Loucy (cell line): ENCODE measurements around the gene DOCK9.

Source experiments
- H2AFZ ChIP-seq: fragments of 200-600 bp; sonication (generic); 2 replicates; pipeline ENCODE4 v1.6.0; 2016; ENCODE audit warnings: antibody characterized with exemption, mild to moderate bottlenecking, low read length, moderate library complexity
- H3F3A ChIP-seq: fragments of 200-600 bp; 2 replicates; pipeline ENCODE4 v1.6.0; 2016; ENCODE audit warnings: antibody characterized with exemption, low read depth, mild to moderate bottlenecking
- H3K27me3 ChIP-seq: fragments of 200-600 bp; sonication (generic); 2 replicates; pipeline ENCODE4 v1.6.1; 2014; ENCODE audit warnings: low read length, mild to moderate bottlenecking; ENCODE audit not compliant: insufficient read depth, poor library complexity, severe bottlenecking
- H3K36me3 ChIP-seq: fragments of 200-600 bp; sonication (generic); 2 replicates; pipeline ENCODE4 v1.6.1; 2016; ENCODE audit warnings: low read length; ENCODE audit not compliant: insufficient read depth
- H3K4me1 ChIP-seq: fragments of 200-600 bp; sonication (generic); 2 replicates; pipeline ENCODE4 v1.5.1; 2014; ENCODE audit warnings: low read length, mild to moderate bottlenecking; ENCODE audit not compliant: insufficient read depth, poor library complexity, severe bottlenecking
- H3K4me2 ChIP-seq: fragments of 200-600 bp; sonication (generic); 2 replicates; pipeline ENCODE4 v1.6.0; 2014; ENCODE audit warnings: antibody characterized with exemption, low read length, low read depth, mild to moderate bottlenecking; ENCODE audit not compliant: poor library complexity, severe bottlenecking
- H3K4me3 ChIP-seq: fragments of 200-600 bp; sonication (generic); 2 replicates; pipeline ENCODE4 v1.5.1; 2014; ENCODE audit warnings: low read length, mild to moderate bottlenecking, mixed read lengths; ENCODE audit not compliant: poor library complexity, severe bottlenecking
- H3K79me2 ChIP-seq: fragments of 200-600 bp; sonication (generic); 2 replicates; pipeline ENCODE4 v1.6.1; 2014; ENCODE audit warnings: low read length; ENCODE audit not compliant: insufficient read depth
- H3K9ac ChIP-seq: fragments of 200-600 bp; sonication (generic); 2 replicates; pipeline ENCODE4 v1.6.0; 2014; ENCODE audit warnings: mild to moderate bottlenecking, low read depth, low read length, moderate library complexity; ENCODE audit not compliant: poor library complexity, severe bottlenecking
- H3K9me2 ChIP-seq: fragments of 200-600 bp; sonication (generic); replicated peaks from 2 replicates; pipeline ENCODE4 v1.6.1; 2016; ENCODE audit warnings: low read depth, low read length, mixed read lengths
- H3K9me3 ChIP-seq: fragments of 200-600 bp; sonication (generic); 2 replicates; pipeline ENCODE4 v1.6.1; 2014; ENCODE audit warnings: mild to moderate bottlenecking, antibody characterized with exemption, low read length, low read depth; ENCODE audit not compliant: insufficient read depth
- H4K20me1 ChIP-seq: fragments of 200-600 bp; sonication (generic); 2 replicates; pipeline ENCODE4 v1.6.0; 2014; ENCODE audit warnings: antibody characterized with exemption, low read length, mild to moderate bottlenecking; ENCODE audit not compliant: insufficient read depth, poor library complexity, severe bottlenecking
- CTCF ChIP-seq: fragments of 200-600 bp; sonication (generic); conservative IDR thresholded peaks from 2 replicates; pipeline ENCODE4 v1.5.1; 2014; ENCODE audit warnings: mild to moderate bottlenecking, antibody characterized with exemption, low read length
- EZH2phosphoT487 ChIP-seq: fragments of 200-600 bp; IDR thresholded peaks from 2 replicates; pipeline ENCODE4 v1.6.1; 2018; ENCODE audit warnings: antibody characterized with exemption, mild to moderate bottlenecking, moderate library complexity, borderline replicate concordance

DOCK9 gene

GRCh38 chr13:98780451-98780850 is 197.4 kb downstream of the DOCK9 start:
- Histone ChIP-seq H3K27me3 (no peaks in the 10 kb centered on the region), H3K4me1 (no peaks in the 10 kb centered on the region)

GRCh38 chr13:98779695-98780094 is 198.2 kb downstream of the DOCK9 start:
- no peaks in the 10 kb centered on the region for H3F3A ChIP-seq
- no peak overlapping the region for H3K4me2 ChIP-seq
- no peaks in the 10 kb centered on the region for H4K20me1 ChIP-seq
- TF ChIP-seq EZH2phosphoT487 = no peak
- no peaks in the 10 kb centered on the region for H3K9me3 ChIP-seq
- no peaks in the 10 kb centered on the region for H3K9me2 ChIP-seq
- H3K27me3 ChIP-seq = no peaks in the 10 kb centered on the region
- H3K9ac ChIP-seq = no peak overlapping the region
- no peaks in the 10 kb centered on the region for H3K79me2 ChIP-seq
- no peak overlapping the region for H2AFZ ChIP-seq
- no peaks in the 10 kb centered on the region for H3K36me3 ChIP-seq
- no peak overlapping the region for H3K4me3 ChIP-seq
- H3K4me1 ChIP-seq = no peaks in the 10 kb centered on the region

More at GRCh38 chr13:98780451-98780850, 197.4 kb downstream of the DOCK9 start:
- Histone ChIP-seq H3K9me3 (no peaks in the 10 kb centered on the region), H3K9me2 (no peaks in the 10 kb centered on the region), H3K4me3 (no peak overlapping the region), H3F3A (no peaks in the 10 kb centered on the region), H3K79me2 (no peaks in the 10 kb centered on the region), H2AFZ (no peak overlapping the region), H3K36me3 (no peaks in the 10 kb centered on the region), H3K4me2 (no peak overlapping the region), H4K20me1 (no peaks in the 10 kb centered on the region), H3K9ac (no peak overlapping the region)
- TF ChIP-seq CTCF (no peak), EZH2phosphoT487 (no peak)

GRCh38 chr13:98778749-98779148 is 199.1 kb downstream of the DOCK9 start:
- H3K4me1 ChIP-seq = no peaks in the 10 kb centered on the region
- H2AFZ ChIP-seq = no peak overlapping the region
- H3K9me3 ChIP-seq = no peaks in the 10 kb centered on the region
- no peak for TF ChIP-seq CTCF
- TF ChIP-seq EZH2phosphoT487 = no peak
- H3K9ac ChIP-seq = no peak overlapping the region
- H3K27me3 ChIP-seq = no peaks in the 10 kb centered on the region
- no peaks in the 10 kb centered on the region for H3K9me2 ChIP-seq
- H4K20me1 ChIP-seq = no peaks in the 10 kb centered on the region
- no peaks in the 10 kb centered on the region for H3F3A ChIP-seq
- H3K4me2 ChIP-seq = no peak overlapping the region
- H3K36me3 ChIP-seq = no peaks in the 10 kb centered on the region
- no peaks in the 10 kb centered on the region for H3K79me2 ChIP-seq
- no peak overlapping the region for H3K4me3 ChIP-seq

GRCh38 chr13:98776644-98777043 is 201.2 kb downstream of the DOCK9 start:
- no peak overlapping the region for H3K4me2 ChIP-seq
- no peaks in the 10 kb centered on the region for H3K36me3 ChIP-seq
- no peak overlapping the region for H3K9ac ChIP-seq
- H3K27me3 ChIP-seq = no peaks in the 10 kb centered on the region
- TF ChIP-seq CTCF (no peak), EZH2phosphoT487 (no peak)
- no peak overlapping the region for H3K4me3 ChIP-seq
- H4K20me1 ChIP-seq = no peaks in the 10 kb centered on the region
- no peaks in the 10 kb centered on the region for H3K79me2 ChIP-seq
- no peaks in the 10 kb centered on the region for H3F3A ChIP-seq
- no peaks in the 10 kb centered on the region for H3K4me1 ChIP-seq
- no peaks in the 10 kb centered on the region for H3K9me2 ChIP-seq
- no peak overlapping the region for H2AFZ ChIP-seq
- no peaks in the 10 kb centered on the region for H3K9me3 ChIP-seq
